HG03280 (cell line): ENCODE measurements around the gene CPNE5.

Source experiments
- ATAC-seq: cut with Tn5 transposase; IDR thresholded peaks from one replicate; pipeline ENCODE4 v1.9.1; 2021; ENCODE audit warnings: mild to moderate bottlenecking, moderate library complexity; ENCODE audit not compliant: unreplicated experiment

Gene CPNE5

DNA sequence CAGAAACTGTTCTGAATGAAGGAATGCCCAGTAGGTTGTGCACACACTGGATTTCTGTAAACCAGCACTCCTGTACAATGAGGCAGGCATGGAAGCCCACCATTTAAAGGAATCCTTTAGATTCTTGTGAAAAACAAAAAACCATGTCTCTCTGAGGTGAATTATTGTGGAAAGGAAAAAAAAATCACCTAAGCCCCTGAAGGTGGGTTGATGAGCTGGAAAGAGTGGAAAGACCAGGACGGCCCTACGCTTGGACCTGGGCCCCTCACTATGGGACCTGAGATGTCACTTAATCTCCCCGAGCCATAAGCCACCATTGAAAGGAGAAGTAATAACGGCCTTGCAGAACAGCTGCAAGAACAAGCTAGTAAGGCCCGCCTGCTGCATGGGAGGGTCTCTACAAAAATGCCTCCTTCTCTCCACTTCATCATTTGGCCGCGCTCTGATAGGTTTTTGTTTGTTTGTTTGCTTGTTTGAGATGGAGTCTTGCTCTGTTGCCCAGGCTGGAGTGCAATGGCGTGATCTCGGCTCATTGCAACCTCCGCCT, 72.8 kb downstream of the CPNE5 start:
- no peak for ATAC-seq

- peak; percentile 79 for ATAC-seq
Observed at GRCh38 chr6:36765594-36766398, 73.4 kb downstream of the CPNE5 start.

DNA sequence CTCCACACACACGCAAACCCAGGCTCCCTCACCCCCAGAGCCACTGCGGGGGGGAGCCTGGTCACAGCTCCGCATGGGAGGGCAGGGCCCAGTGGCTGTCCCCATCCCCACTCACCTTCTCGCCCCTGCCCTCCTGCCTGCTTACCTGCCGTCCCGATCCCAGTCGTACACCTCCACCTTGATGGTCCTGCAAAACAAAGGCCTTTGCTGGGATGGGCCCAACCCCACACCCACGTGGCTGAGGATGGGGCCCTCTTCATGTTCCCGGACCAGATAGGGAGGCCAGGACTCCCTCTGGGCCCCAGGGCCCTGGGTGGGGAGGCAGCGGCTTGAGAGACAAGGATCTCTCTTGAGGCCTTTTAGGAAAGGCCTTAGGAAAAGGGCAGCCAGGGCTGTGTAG, 74.1 kb downstream of the CPNE5 start:
- no peak for ATAC-seq

GRCh38 chr6:36762123-36762522, 77.1 kb downstream of the CPNE5 start:
- ATAC-seq, result no peak

DNA sequence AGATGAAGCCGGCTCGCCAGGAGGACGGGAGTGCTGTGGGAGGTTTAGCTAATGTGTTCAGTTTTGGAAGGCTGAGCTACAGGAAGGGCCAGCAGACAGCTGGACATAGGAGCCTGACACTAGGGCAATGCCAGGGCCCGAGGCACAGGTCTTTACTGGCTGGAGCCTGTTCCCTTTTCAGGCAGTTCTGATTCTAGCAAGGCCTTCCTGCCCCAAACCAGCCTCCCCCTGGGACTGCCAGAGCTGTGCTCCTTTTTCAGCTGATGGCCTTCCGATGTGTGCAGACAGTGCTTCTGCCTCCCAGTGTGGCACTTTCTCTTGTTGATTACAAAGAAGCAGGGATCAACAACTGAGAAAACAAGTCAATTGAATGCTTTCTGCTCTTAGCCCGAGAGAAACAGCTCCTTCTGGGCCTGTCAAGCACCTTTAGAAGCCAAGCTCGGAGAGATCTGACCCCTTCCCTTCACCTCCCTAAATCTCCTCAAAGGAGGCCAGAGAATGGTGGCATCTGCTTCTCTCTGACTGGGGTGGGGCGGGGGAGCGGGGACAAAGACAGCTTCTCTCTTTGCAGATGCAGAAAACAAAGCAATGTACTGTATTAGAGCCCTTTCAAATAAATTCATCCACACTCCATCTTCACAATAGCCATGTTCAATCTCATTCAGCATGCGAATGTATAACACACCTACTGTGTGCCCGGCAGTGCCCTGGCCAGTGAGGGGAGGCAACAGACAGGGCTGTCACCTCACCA, 78.4 kb downstream of the CPNE5 start:
- ATAC-seq, result no peak

DNA sequence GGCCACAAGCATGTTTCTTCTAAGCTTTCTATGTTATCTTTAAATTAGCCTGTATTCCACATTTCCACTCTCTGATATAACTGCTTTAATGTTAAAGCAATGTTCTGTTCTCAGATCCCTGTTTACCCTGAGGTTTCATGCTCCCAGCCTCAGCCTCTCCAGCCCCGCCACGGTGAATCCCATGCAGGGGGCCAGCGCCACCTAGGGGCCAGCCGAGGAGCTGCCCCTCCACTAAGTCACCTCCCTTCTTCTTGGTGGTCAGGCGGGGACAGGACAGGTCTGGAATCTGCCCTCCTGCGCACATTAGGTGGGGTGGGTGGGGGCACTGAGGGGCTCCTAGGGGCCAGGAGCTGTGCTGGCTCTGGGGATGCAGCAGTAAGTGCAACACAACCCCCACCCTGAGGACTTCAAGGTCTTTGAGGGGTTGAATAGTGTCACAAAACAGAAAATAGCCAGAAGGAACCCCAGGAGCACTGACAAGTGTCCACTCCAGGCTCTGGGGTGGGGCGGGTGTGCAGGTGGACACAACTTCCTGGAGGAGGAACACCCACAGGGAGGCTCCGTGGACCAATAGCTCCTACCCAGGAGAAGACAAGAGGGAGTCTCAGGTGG, 80.0 kb downstream of the CPNE5 start:
- peak; percentile 46 for ATAC-seq

DNA sequence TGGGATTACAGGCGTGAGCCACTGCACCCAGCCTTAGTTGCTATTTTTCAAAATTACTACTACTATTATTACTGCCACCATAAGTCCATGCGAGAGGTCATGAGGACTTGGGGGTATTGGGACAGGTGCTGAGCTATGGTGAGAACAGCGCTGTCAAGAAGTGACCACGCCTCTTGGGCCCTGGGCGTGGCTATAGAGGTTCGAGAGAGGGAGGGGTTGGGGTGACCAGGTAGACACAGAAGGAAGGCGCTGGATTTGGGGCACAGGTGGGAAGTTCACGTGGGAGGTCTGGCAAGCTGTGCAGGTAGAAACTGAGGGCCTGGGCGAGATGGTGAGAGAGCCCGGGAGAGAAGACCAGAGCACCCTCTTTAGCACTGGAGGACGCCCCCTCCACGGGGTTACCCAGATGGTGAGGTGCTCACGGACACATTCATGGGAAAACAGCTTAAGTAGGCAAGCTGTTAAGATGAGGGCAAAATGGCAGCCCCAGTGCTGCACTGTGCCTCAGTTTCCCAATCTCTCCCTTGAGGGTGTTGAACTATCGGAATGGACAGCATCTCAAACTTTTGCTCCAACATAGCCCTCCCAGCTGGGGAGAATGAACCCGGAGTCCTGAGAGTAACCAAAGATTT, 80.6 kb downstream of the CPNE5 start:
- no peak for ATAC-seq

- no peak for ATAC-seq
Observed at GRCh38 chr6:36757943-36758508, 81.2 kb downstream of the CPNE5 start.

DNA sequence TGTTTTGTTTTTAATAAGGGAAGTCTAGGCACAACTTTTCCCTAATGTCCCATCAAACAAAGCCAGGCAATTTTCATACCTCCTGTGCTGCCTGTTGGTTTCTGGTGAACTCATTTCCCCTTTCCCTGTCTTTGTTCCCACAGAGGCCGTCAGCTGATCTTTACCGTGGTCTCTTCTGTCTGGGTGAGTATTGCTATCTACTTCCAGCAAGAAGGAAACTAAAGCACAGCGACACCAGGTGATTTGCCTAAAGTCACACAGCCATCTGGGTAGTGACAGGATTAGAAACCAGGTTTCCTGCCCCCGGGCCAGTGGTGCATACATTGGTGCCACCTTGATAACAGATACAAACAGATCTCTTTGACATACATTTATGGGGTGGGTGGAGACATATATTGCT, 82.0 kb downstream of the CPNE5 start:
- no peak for ATAC-seq

DNA sequence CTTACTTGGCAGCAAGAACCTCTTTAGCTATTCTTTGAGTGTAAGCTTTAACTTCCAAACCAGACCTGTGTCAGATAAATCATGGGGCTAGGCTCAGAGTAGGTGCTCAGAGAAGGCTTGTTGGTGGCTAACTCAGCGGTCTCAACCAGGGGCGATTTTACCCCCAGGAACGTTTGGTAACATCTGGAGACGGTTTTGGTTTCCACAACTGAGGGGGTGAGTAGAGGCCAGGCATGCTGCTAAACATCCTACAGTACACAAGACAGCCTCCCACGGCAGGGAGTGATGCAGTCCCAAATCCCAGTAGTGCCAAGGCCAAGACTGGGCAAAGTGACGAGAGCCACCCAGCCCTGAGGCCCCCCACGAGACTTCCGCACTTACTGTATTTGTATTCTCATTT, 82.5 kb downstream of the CPNE5 start:
- no peak for ATAC-seq

GRCh38 chr6:36755435-36756348, 83.6 kb downstream of the CPNE5 start:
- ATAC-seq, result no peak

- no peak for ATAC-seq
Observed at GRCh38 chr6:36754582-36755434, 84.4 kb downstream of the CPNE5 start.

- ATAC-seq, result no peak
Observed at GRCh38 chr6:36753671-36754405, 85.4 kb downstream of the CPNE5 start.

DNA sequence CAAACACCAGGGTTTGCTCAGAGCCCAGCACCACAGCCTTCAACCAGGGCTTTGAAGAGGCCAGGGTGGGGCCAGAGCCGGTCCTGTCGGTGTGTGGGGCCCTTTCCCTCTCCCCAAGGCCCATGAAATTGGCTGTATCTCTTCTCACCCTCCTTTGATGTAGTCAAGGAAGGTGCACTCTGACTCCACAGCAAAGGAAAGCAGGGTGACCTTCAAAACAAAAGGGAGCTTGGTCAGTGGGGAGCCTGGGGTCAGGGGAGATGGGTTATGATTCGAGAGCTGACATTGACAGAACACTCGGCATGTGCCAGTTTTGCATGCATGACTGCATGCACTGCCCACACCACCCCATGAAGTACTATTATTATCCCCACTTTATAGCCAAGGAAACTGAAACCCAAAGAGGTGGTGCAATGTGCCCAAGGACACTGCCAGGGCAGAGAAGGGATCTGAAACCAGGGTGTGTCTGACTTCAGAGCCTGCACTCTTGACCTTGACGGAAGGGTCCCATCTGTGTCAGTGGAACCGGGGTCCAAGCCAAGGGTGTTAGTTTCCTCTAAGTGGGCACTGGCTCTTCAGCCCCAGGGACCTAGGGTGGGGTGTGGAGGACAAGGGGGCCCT, 86.2 kb downstream of the CPNE5 start:
- ATAC-seq, result peak; percentile 36

- no peak for ATAC-seq
Observed at GRCh38 chr6:36752187-36752885, 86.9 kb downstream of the CPNE5 start.

DNA sequence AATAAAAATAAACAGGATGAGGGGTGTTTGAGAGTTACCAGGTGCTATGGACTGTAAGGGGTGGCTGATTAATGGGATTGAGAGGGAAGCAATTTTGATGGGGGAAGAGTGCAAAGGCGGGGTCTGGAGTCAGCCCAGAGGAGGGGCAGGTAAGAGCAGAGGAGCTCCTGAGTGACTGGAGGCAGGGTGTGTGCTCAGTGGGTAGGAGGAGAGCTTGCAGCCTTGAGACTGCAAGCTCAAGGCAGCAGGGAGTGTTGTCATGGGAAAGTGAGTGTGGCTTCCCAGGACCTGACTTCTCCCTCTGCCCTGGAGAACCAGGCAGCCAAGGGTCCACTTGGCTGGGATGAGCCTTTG, 87.4 kb downstream of the CPNE5 start:
- no peak for ATAC-seq

DNA sequence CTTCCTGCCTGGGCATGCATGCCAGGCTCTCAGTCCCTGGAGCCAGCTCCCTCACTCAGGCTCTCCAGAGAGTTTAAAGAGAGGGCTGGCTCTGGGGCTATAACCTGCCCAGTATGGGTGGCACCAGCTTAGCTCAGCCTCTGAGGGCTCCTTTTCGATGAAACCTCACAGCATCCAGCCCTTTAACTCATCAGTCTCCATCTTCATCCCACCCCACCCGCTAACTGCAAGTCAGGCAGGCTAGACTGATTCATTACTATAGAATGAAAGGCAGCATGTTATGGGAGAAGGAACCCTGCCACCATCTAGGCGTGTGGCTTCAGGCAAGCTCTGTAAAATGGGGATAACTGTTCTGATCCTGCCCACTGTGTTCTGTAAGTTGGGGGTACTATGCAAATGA, 88.2 kb downstream of the CPNE5 start:
- no peak for ATAC-seq
